ENCODE results near the gene PIGT. TPM values are rescaled to one million over a fixed set of nuclear protein-coding genes. Genes with fewer than 3 reads are reported as not detected.

Gene PIGT
- total RNA-seq, 1 experiment from 2014 or later = 108 TPM

GRCh38 chr20:45425561-45425960 lies 9.6 kb downstream of the PIGT start:
- ChIA-PET POLR2A (no interaction called here), CTCF (interaction anchor here (0.6 kb wide), 1 partner anchor 11 kb away, joined by 4 read pairs; no protein-coding TSS in a partner anchor)

GRCh38 chr20:45426320-45427016 lies 10.5 kb downstream of the PIGT start:
- no peak overlapping the region for H3K27ac ChIP-seq (ENCODE audit: low read length)
- no TSS peak for BruUV-seq (replicated peaks)

More at GRCh38 chr20:45425561-45425960, 9.6 kb downstream of the PIGT start:
- TF ChIP-seq POLR2AphosphoS5 (IDR thresholded peaks at IDR 0.05; ENCODE audit: low read depth, low read length) = no peak
- TF ChIP-seq REST (IDR thresholded peaks at IDR 0.05; ENCODE audit: insufficient read depth in 1 of 2, low read depth in 2 of 2, low read length in 1 of 2) = no peak
- no peak for TF ChIP-seq CTCF (IDR thresholded peaks at IDR 0.05)
- TF ChIP-seq SIN3A (IDR thresholded peaks at IDR 0.05; ENCODE audit: borderline replicate concordance, insufficient read depth, low read depth, low read length) = no peak
- no peak for TF ChIP-seq TCF7L2 (IDR thresholded peaks at IDR 0.05; ENCODE audit: low read depth, low read length)
- H3K27me3 ChIP-seq (ENCODE audit: control insufficient read depth, insufficient read depth, low read length) = no peaks in the 10 kb centered on the region
- no peak overlapping the region for H3K4me3 ChIP-seq (ENCODE audit: low read depth in 2 of 2, low read length in 2 of 2)
- no peaks in the 10 kb centered on the region for H3K4me1 ChIP-seq (ENCODE audit: control insufficient read depth, insufficient read depth, low read length)
- intact Hi-C loops (cut with micrococcal nuclease; ENCODE audit: unreplicated experiment) (no loop called here), in situ Hi-C loops (cut with HindIII; ENCODE audit: low pct_unique_long_range_greater_than_20kb, low sequenced_read_pairs) (no loop called here)
- peaks cover 13% of the 10 kb centered on the region for H3K36me3 ChIP-seq (ENCODE audit: control insufficient read depth, insufficient read depth, low read length)
- DNase-seq (ENCODE audit: low read depth, low spot score) (no peak), ATAC-seq (no peak)
- no peak overlapping the region for H3K27ac ChIP-seq (ENCODE audit: low read length)
- no TSS peak for BruUV-seq (replicated peaks)
- H3K9me3 ChIP-seq (ENCODE audit: control insufficient read depth, insufficient read depth, low read depth, low read length) = no peaks in the 10 kb centered on the region

More at GRCh38 chr20:45426320-45427016, 10.5 kb downstream of the PIGT start:
- Histone ChIP-seq H3K4me3 (ENCODE audit: low read depth in 2 of 2, low read length in 2 of 2) (no peak overlapping the region), H3K36me3 (ENCODE audit: control insufficient read depth, insufficient read depth, low read length) (peaks cover 10% of the 10 kb centered on the region; the same call in 1 of the 2 replicates), H3K4me1 (ENCODE audit: control insufficient read depth, insufficient read depth, low read length) (no peaks in the 10 kb centered on the region), H3K27me3 (ENCODE audit: control insufficient read depth, insufficient read depth, low read length) (no peaks in the 10 kb centered on the region), H3K9me3 (ENCODE audit: control insufficient read depth, insufficient read depth, low read depth, low read length) (no peaks in the 10 kb centered on the region)
- in situ Hi-C loops (cut with HindIII; ENCODE audit: low pct_unique_long_range_greater_than_20kb, low sequenced_read_pairs) = no loop called here
- TF ChIP-seq POLR2AphosphoS5 (IDR thresholded peaks at IDR 0.05; ENCODE audit: low read depth, low read length) (no peak), SIN3A (IDR thresholded peaks at IDR 0.05; ENCODE audit: borderline replicate concordance, insufficient read depth, low read depth, low read length) (no peak), REST (IDR thresholded peaks at IDR 0.05; ENCODE audit: insufficient read depth in 1 of 2, low read depth in 2 of 2, low read length in 1 of 2) (no peak), CTCF (IDR thresholded peaks at IDR 0.05) (no peak), TCF7L2 (IDR thresholded peaks at IDR 0.05; ENCODE audit: low read depth, low read length) (no peak)
- no peak for ATAC-seq
- CTCF ChIA-PET = no interaction called here
- no peak for DNase-seq (ENCODE audit: low read depth, low spot score)
- POLR2A ChIA-PET = no interaction called here
- intact Hi-C loops (cut with micrococcal nuclease; ENCODE audit: unreplicated experiment) = no loop called here
